K562 (cell line): ENCODE data around the gene HYAL3. TPM values are rescaled to one million over a fixed set of nuclear protein-coding genes. Genes with fewer than 3 reads are reported as not detected.

Experiments
- CBX5 ChIP-seq: IDR thresholded peaks from 2 replicates; pipeline ENCODE4 v1.6.1; 2014; ENCODE audit warnings: low read depth, borderline replicate concordance
- E2F4 ChIP-seq: sonication (generic); formaldehyde crosslinking; IDR thresholded peaks from 2 replicates; pipeline ENCODE4 v1.8.0; 2022; ENCODE audit warnings: mild to moderate bottlenecking, low read depth, missing genetic modification reagents
- HDAC2 ChIP-seq: fragments of 450-650 bp; IDR thresholded peaks from 2 replicates; pipeline ENCODE4 v1.6.1; 2016; ENCODE audit warnings: mild to moderate bottlenecking
- HNRNPL ChIP-seq: fragments of 200-400 bp; formaldehyde crosslinking; IDR thresholded peaks from 2 replicates; pipeline ENCODE4 v1.6.1; 2017; ENCODE audit warnings: low read depth, mild to moderate bottlenecking, low read length
- L3MBTL2 ChIP-seq: fragments of 450-650 bp; IDR thresholded peaks from 2 replicates; pipeline ENCODE4 v1.6.1; 2016; ENCODE audit warnings: mild to moderate bottlenecking, moderate library complexity
- SMC3 ChIP-seq: conservative IDR thresholded peaks from 2 replicates; pipeline ENCODE4 v1.6.1; 2011; ENCODE audit warnings: low read depth, low read length, improper control_type of control experiment; ENCODE audit not compliant: insufficient read depth
- SP1 ChIP-seq: sonication (generic); formaldehyde crosslinking; IDR thresholded peaks from 2 replicates; pipeline ENCODE4 v1.8.1; 2022; ENCODE audit warnings: mild to moderate bottlenecking, missing genetic modification reagents
- STAG1 ChIP-seq: sonication (generic); formaldehyde crosslinking; IDR thresholded peaks from 2 replicates; pipeline ENCODE4 v1.5.0; 2020; ENCODE audit warnings: missing genetic modification reagents, borderline replicate concordance
- WHSC1 ChIP-seq: IDR thresholded peaks from one replicate; pipeline ENCODE4 v1.6.1; 2012; ENCODE audit warnings: low read length, control low read depth, inconsistent platforms
- ZBTB40 ChIP-seq, 2 experiments: fragments of 450-650 bp in 1 of 2; sonication (generic) in 1 of 2; formaldehyde crosslinking in 1 of 2; IDR thresholded peaks; 2 replicates each; pipeline versions ENCODE4 v1.7.1 to v1.9.0; 2016 to 2022; ENCODE audit warnings: inconsistent platforms in 1 of 2, mild to moderate bottlenecking in 1 of 2, missing genetic modification reagents in 1 of 2
- ZMIZ1 ChIP-seq, 2 experiments: fragments of 150-350 bp in 1 of 2; IDR thresholded peaks; 2 replicates each; pipeline ENCODE4 v1.6.1; 2012 to 2016; ENCODE audit warnings: low read depth in 2 of 2, low read length in 2 of 2, mild to moderate bottlenecking in 1 of 2, moderate library complexity in 1 of 2
- ZNF408 ChIP-seq: fragments of 250-450 bp; sonication (Bioruptor Pico); IDR thresholded peaks from 2 replicates; pipeline ENCODE4 v1.4.0; 2020; ENCODE audit warnings: low read depth, mild to moderate bottlenecking, moderate library complexity
- ZNF436 ChIP-seq: fragments of 250-450, 450-650 bp; sonication (Bioruptor Pico); formaldehyde crosslinking; IDR thresholded peaks from 2 replicates; pipeline ENCODE4 v1.7.0; 2020; ENCODE audit warnings: mild to moderate bottlenecking
- polyA plus RNA-seq, 8 experiments: library from polyadenylated mRNA; depleted of rRNA in 4 of 8; stranded (reverse) in 5 of 8; unstranded in 3 of 8; fragments of >200 nt; fragmentation: Nextera tagmentation in 2 of 8; fragmentation: Illumina TruSeq in 1 of 8; extraction: Ambion mirVana in 2 of 8; extraction: Trizol in 1 of 8; gene quantifications; 2 replicates each; pipeline versions ENCODE4 v1.2.1 to v1.2.3, GENCODE V29; 2011 to 2014; ENCODE audit warnings: inconsistent platforms in 1 of 8, missing spikeins in 1 of 8
- total RNA-seq, 7 experiments: library from RNA; depleted of rRNA in 6 of 7; stranded (reverse); fragments of >200 nt in 6 of 7; fragmentation: Illumina TruSeq in 2 of 7; extraction: Trizol in 2 of 7; gene quantifications; 2 replicates each; pipeline versions ENCODE4 v1.2.1 to v1.2.3, GENCODE V29; 2011 to 2021; ENCODE audit warnings: low replicate concordance in 1 of 7

The HYAL3 gene
- total and polyA plus RNA-seq, 9 of the 15 experiments (the other 6 are each of a cell fraction or from before 2014, with no cell fraction given): 0.38 to 9.1 (median 6.8) TPM

- TF ChIP-seq ZBTB40 (IDR thresholded peaks at IDR 0.05) (peak; percentile 33; the same call in 1 of the 2 replicates), ZBTB40 (CRISPR knock-in tag; IDR thresholded peaks at IDR 0.05) (no peak), HDAC2 (peak; percentile 29; the same call in 1 of the 2 replicates), SP1 (CRISPR knock-in tag) (peak; percentile 74), ZNF408 (no peak), SMC3 (peak; percentile 96), ZNF436 (CRISPR knock-in tag) (no peak), HNRNPL (no peak), ZMIZ1 (IDR thresholded peaks at IDR 0.05; ENCODE audit: low read depth in 2 of 2, low read length in 2 of 2) (0 out of 4 replicates have a peak, but pooled peaks of 1 of the 2 experiments have one; percentile 18), CBX5 (peak; percentile 37; the same call in 1 of the 2 replicates), WHSC1 (no peak), STAG1 (CRISPR knock-in tag) (peak; percentile 79; the same call in 1 of the 2 replicates), E2F4 (CRISPR knock-in tag) (peak; percentile 22; the same call in 1 of the 2 replicates), L3MBTL2 (peak; percentile 40; the same call in 1 of the 2 replicates)
Observed at GRCh38 chr3:50272911-50273688, 26.1 kb downstream of the HYAL3 start (continued).
